Large intestine (tissue), 3 donors: Measurements from ENCODE around the gene DIAPH2. TPM values are rescaled to one million over a fixed set of nuclear protein-coding genes. Genes with fewer than 3 reads are reported as not detected.

Experiments used
- DNase-seq, 2 donors: peaks; one replicate each; pipeline versions ENCODE4 v3.0.0 to v3.0.0-alpha.2; 2013
- H3K27ac ChIP-seq: one replicate; pipeline ENCODE4 v1.5.1; 2013; ENCODE audit warnings: low read length
- H3K27me3 ChIP-seq: 2 replicates; pipeline ENCODE4 v1.6.1; 2013; ENCODE audit warnings: low read length; ENCODE audit not compliant: control insufficient read depth, insufficient read depth
- H3K36me3 ChIP-seq: 2 replicates; pipeline ENCODE4 v1.6.1; 2013; ENCODE audit warnings: low read length; ENCODE audit not compliant: control insufficient read depth, insufficient read depth
- H3K4me1 ChIP-seq: one replicate; pipeline ENCODE4 v1.6.1; 2013; ENCODE audit warnings: low read length; ENCODE audit not compliant: control insufficient read depth, insufficient read depth
- H3K4me3 ChIP-seq: one replicate; pipeline ENCODE4 v1.5.1; 2013; ENCODE audit warnings: low read length
- H3K9me3 ChIP-seq: one replicate; pipeline ENCODE4 v1.6.1; 2013; ENCODE audit warnings: mild to moderate bottlenecking, low read depth, low read length, moderate library complexity; ENCODE audit not compliant: control insufficient read depth
- WGBS: methylation state at CpG from one replicate; pipeline ENCODE4 v1.1.5; 2013; ENCODE audit warnings: low lambda C conversion rate; ENCODE audit not compliant: insufficient coverage; 5-methylcytosine and 5-hydroxymethylcytosine counted together
- polyA plus RNA-seq: library from polyadenylated mRNA; unstranded; fragments of 120-200 nt; gene quantifications from one replicate; pipeline ENCODE4 v1.2.1, GENCODE V29; 2013

Gene DIAPH2
- polyA plus RNA-seq, 1 donor, result 10.3 TPM

- WGBS, result no CpG with 5 or more reads among the region's 3 CpGs
- Histone ChIP-seq H3K9me3 (no peaks in the 10 kb centered on the region), H3K27ac (peak overlapping the region; percentile 91), H3K4me1 (no peaks in the 10 kb centered on the region), H3K36me3 (no peaks in the 10 kb centered on the region), H3K4me3 (no peak overlapping the region), H3K27me3 (no peaks in the 10 kb centered on the region)
- DNase-seq, result peak; percentile 42 to 71
These were observed 705.1 kb downstream of the DIAPH2 start for GRCh38 chrX:97389761-97390192.

DNA sequence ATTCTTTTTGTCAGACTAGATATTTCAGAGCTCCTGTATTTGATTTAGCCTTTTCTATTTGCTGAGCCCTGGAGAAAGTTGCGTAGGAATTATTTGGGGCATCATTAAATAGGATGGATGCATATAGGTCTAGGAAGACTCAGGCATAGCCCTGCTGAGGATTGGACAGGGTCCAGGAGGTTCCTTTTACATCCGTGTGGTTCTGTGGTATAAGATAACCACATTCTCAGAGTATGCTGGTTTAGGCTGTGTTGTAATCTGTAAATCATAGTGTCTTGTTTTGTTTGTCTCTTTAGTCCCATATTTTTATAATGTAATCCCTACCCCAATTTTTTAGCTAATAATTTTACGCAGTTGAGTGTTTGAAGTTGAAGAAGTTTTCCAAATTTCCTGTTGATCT lies 712.7 kb downstream of the DIAPH2 start:
- whole genome bisulfite sequencing, result no CpG with 5 or more reads among the region's 3 CpGs
- Histone ChIP-seq H3K9me3 (no peaks in the 10 kb centered on the region), H3K36me3 (no peaks in the 10 kb centered on the region), H3K4me1 (peaks cover 2% of the 10 kb centered on the region), H3K4me3 (no peak overlapping the region), H3K27me3 (no peaks in the 10 kb centered on the region), H3K27ac (no peak overlapping the region)
- DNase-seq, result no peak

- Histone ChIP-seq H3K4me3 (no peak overlapping the region), H3K9me3 (no peaks in the 10 kb centered on the region), H3K36me3 (no peaks in the 10 kb centered on the region), H3K27me3 (no peaks in the 10 kb centered on the region), H3K4me1 (peaks cover 2% of the 10 kb centered on the region), H3K27ac (no peak overlapping the region)
- no peak for DNase-seq
- WGBS, result 83% methylated on average over 1 of the region's 3 CpGs
These were observed 713.4 kb downstream of the DIAPH2 start for GRCh38 chrX:97398030-97398551.

DNA sequence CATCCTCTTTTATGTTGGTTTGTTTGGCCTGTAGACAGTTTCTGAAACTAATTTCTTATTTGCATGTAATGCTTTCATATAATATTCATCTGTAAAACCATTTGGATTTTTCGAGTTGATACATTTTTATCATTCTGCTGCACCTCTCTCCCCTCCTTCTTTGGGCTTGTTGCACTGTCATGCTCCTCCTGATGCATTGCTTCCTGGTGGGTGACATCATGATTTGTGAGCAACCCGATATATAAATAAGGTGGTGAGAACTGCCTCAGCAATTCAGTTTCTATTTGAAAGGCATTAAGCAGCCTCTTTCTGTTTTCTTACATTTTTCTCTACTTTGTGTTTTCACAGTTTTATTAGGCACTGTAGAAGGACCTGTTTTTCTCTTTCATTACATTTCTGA lies 714.8 kb downstream of the DIAPH2 start:
- no peaks in the 10 kb centered on the region for H3K36me3 ChIP-seq
- H3K4me1 ChIP-seq, result peaks cover 2% of the 10 kb centered on the region
- no peaks in the 10 kb centered on the region for H3K27me3 ChIP-seq
- no peak for DNase-seq
- H3K9me3 ChIP-seq, result no peaks in the 10 kb centered on the region
- no peak overlapping the region for H3K27ac ChIP-seq
- WGBS, result no CpG with 5 or more reads among the region's 2 CpGs
- no peak overlapping the region for H3K4me3 ChIP-seq

DNA sequence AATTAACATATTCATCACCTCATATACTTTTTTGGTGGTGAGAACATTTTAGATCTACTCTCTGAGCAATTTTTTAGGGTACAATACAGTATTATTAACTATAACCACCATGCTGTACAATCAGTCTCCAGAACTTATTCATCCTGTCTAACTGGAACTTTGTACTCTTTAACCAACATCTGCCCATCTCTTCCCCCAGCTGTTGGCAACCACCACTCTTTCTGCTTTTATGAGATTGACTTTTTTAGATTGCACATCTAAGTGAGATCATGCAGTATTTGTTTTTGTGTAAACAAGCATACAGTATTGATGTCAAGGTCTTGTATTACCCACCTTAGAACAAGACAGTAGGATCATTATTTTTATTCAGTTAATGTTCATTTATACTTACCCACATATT lies 715.9 kb downstream of the DIAPH2 start:
- H3K36me3 ChIP-seq, result no peaks in the 10 kb centered on the region
- no peaks in the 10 kb centered on the region for H3K9me3 ChIP-seq
- DNase-seq, result no peak
- no peaks in the 10 kb centered on the region for H3K27me3 ChIP-seq
- H3K27ac ChIP-seq, result no peak overlapping the region
- no peak overlapping the region for H3K4me3 ChIP-seq
- H3K4me1 ChIP-seq, result peaks cover 2% of the 10 kb centered on the region

DNA sequence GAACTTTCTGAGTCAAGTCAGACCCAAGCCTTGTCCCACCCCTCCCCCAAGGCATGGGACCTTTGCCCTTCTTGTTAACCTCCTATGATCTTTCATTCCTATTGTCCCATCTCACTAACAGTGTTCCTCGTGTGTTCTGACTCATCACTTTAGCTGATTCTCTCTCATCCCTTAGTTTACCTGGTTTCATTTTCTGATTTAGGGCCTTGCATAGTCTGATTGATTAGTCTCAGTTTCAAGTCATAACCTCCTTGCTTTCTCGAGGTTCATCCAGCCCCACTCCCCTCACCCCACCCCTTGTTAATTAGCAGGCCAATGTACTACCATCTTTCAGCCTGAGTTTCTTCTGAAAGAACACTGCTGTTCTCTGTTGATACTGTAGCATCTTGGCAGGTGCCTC lies 716.5 kb downstream of the DIAPH2 start:
- H3K27ac ChIP-seq, result peak overlapping the region; percentile 71
- no CpG with 5 or more reads among the region's 2 CpGs for WGBS
- H3K36me3 ChIP-seq, result no peaks in the 10 kb centered on the region
- no peaks in the 10 kb centered on the region for H3K9me3 ChIP-seq
- peaks cover 2% of the 10 kb centered on the region for H3K4me1 ChIP-seq
- H3K4me3 ChIP-seq, result no peak overlapping the region
- H3K27me3 ChIP-seq, result no peaks in the 10 kb centered on the region
- peak in 1 of 2 donors; percentile 29 for DNase-seq

DNA sequence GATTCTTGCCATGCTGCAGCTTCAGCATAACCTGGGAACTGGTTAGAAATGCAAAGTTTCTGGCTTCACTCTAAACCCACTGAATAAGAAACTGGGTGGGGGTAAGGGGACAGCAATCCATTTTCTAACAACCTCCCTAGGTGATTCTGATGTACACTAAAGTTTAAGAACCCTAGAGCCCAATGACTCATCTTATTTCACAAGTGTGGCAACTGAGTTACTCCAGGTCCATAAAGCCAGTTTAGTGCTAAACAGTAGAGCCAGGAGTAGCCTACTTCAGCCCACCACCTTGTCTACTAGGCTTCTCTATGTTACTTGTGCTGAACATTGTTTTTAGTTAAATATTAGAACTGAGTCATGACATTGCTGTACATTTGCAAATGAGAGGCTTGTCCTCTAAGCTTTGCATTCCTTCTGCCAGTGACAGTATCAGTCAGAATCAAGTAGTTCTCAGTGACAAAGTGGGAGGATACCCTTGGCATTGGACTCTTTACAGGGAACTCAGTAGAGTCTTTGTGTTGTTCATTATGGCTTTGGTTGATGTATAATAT lies 717.0 kb downstream of the DIAPH2 start:
- H3K9me3 ChIP-seq, result no peaks in the 10 kb centered on the region
- peak in 1 of 2 donors; percentile 12 for DNase-seq
- H3K4me1 ChIP-seq, result peaks cover 2% of the 10 kb centered on the region
- no peaks in the 10 kb centered on the region for H3K36me3 ChIP-seq
- peak overlapping the region; percentile 71 for H3K27ac ChIP-seq
- H3K4me3 ChIP-seq, result no peak overlapping the region
- H3K27me3 ChIP-seq, result no peaks in the 10 kb centered on the region

- Histone ChIP-seq H3K27ac (peak overlapping the region; percentile 71), H3K36me3 (no peaks in the 10 kb centered on the region), H3K9me3 (no peaks in the 10 kb centered on the region), H3K4me1 (peaks cover 2% of the 10 kb centered on the region), H3K4me3 (no peak overlapping the region), H3K27me3 (no peaks in the 10 kb centered on the region)
- no peak for DNase-seq
These were observed 717.7 kb downstream of the DIAPH2 start for GRCh38 chrX:97402333-97402732.

GRCh38 chrX:97402903-97403302 lies 718.3 kb downstream of the DIAPH2 start:
- Histone ChIP-seq H3K4me1 (peaks cover 2% of the 10 kb centered on the region), H3K4me3 (no peak overlapping the region), H3K27ac (no peak overlapping the region), H3K27me3 (no peaks in the 10 kb centered on the region), H3K36me3 (no peaks in the 10 kb centered on the region), H3K9me3 (no peaks in the 10 kb centered on the region)
- no peak for DNase-seq

GRCh38 chrX:97405031-97405660 lies 720.5 kb downstream of the DIAPH2 start:
- WGBS, result 100% methylated on average over 1 of the region's 4 CpGs
- Histone ChIP-seq H3K4me3 (no peak overlapping the region), H3K27ac (no peak overlapping the region), H3K36me3 (no peaks in the 10 kb centered on the region), H3K4me1 (peaks cover 2% of the 10 kb centered on the region), H3K9me3 (no peaks in the 10 kb centered on the region), H3K27me3 (no peaks in the 10 kb centered on the region)
- no peak for DNase-seq
